HG02678 (cell line): ENCODE data around the gene TMEM94.
"Not testable (repeated sequence)": the region's sequence is repeated elsewhere in the genome, so short reads cannot be mapped to it uniquely, and the experiment has no call there.

Source experiments
- ATAC-seq: cut with Tn5 transposase; IDR thresholded peaks from one replicate; pipeline ENCODE4 v1.9.1; 2021; ENCODE audit warnings: mild to moderate bottlenecking, moderate library complexity; ENCODE audit not compliant: unreplicated experiment

The TMEM94 gene

GRCh38 chr17:75456417-75457046, at the start of gene TMEM94:
Gene TMEM94 (plus strand): TSS chr17:75456635. CDS start chr17:75471906, 15,271 bp downstream.
- ATAC-seq, result peak; percentile 91

DNA sequence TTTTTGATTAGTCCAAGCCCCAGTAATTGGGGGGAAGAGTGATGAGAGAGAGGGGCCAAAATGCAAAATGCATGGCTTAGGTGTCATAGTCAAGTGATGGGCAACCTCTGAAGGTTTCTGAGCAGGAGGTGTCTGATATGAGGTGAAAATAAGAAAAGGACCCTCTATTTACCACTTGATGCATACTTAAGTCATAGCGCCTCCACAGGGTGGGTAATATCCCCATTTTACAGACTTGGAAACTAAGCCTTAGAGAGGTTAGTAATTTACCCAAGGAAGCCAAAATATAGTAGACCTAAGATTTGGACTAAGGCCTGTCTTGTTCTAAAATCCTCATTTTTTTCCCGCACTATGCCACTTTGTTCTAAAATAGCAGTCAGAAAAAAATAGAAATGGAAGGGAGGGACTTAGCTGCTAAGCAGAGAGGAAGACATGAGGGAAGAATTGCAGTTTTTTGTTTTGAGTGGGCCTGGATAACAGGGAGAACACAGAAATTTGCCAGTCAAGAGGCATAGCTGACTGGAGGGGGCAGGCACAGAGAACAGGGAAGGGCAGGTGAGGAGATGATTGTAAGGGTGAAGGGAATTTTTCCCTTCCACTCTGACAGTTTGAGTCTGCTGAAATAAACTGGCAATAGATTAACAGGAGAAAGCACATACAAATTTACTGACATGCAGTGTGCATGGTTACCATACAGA, 48.6 kb upstream of the TMEM94 start:
- no peak for ATAC-seq

DNA sequence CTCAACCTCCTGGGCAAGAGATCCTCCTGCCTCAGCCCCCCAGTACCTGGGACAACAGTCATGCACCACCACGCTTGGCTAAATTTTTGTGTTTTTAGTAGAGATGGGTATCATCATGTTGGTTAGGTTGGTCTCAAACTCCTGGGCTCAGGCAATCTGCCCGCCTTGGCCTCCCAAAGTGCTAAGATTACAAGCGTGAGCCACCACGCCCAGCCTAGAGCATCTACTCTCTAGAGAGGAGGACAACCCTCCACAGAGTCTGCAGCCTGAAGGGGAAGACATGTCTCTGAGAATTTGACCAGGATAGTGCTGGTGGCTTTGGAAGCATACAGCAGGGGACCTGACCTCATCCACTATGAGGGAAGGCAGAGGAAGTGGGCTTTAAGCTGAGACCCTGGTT, 46.3 kb upstream of the TMEM94 start:
- no peak for ATAC-seq

DNA sequence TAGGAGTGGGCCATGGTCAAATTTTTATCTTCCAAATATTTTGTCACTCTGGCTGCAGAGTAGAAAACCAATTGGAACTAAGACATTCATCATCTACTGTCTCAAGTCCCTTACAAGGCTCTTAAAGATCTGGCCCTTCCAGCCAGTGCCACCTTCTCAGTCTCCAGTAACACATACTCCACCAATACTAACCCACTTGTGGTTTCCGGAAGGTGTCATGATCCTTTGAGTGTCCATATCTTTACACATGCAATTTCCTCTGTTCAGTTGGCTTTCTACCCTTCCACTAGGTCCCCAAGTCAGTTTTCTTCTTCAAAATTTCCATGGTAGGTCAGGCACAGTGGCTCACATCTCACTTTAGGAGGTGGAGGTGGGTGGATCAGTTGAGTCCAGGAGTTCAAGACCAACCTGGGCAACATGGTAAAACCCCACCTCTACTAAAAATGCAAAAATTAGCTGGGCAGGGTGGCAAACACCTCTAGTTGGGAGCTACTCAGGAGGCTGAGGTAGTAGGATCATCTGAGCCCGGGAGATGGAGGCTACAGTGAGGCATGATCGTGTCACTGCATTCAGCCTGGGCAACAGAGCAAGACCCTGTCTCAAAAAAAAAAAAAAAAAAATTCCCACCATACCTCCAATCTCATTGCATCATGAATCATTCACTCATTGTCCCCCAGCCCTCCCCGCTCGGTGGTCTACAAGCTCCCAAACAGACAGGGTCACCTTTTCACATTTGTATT, 44.9 kb upstream of the TMEM94 start:
- ATAC-seq, result no peak

DNA sequence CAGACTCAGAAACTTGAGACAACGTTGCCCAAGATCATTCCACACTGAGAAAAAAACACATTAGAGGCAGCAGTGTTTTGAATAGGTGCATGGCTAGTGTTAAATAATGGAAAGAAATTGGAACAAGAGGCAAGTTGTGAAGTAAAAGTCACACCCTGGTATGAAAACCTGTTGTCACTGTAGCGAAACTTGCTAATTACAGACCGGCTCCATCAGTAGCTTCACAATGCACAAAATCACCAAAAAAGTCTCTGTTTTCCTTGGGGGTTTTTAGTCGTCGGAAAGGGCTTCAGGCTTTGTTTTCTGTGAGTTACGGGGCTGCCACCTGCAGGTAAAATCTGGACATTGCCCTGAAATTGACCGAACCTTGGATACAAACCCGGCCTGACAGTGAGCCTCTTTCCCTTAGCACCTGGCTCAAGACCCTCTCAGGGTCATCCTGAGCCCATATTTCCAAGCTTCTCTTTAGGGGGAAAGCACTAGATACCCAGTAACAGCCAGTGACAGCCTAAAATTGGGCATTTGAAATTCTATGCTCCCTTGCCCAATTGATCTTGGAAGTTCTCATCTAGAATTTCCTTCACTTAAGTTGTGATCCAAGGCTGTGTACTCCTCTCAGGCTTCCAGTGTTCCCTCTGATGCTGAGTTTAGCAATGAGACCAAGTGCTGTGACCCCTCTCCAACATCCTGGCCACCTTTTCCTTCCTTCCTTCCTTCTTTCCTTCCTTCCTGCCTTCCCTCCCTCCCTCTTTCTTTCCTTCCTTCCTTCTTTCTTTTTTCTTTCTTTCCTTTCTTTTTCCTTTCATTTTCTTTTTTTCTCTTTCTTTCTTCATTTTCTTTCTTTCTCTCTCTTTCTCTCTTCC, 43.7 kb upstream of the TMEM94 start:
- ATAC-seq, result no peak

GRCh38 chr17:75414488-75414887, 41.9 kb upstream of the TMEM94 start:
- no peak for ATAC-seq

- no peak for ATAC-seq
Observed at GRCh38 chr17:75416006-75416405, 40.4 kb upstream of the TMEM94 start.

DNA sequence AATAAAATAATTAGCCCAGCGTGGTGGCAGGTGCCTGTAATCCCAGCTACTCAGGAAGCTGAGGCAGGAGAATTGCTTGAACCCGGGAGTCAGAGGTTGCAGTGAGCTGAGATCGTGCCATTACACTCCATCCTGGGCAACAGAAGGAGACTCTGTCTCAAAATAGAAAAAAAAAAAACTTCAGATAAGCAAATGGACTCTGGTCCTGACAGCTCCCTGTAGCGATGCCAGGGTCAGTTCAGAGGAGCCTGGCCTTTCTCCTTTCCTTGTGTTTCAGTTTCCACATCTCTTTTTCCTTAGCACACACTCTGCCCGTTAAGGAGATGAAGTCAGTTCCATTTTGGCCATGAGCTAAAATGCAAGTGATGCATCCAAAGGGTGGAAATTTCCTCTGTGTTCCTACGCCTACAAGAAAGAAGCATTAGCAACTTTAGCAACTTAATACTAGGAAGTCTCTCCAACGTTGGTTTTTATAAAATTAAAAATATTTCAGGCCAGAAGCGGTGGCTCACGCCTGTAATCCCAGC, 39.3 kb upstream of the TMEM94 start:
- no peak for ATAC-seq

GRCh38 chr17:75418531-75418930, 37.9 kb upstream of the TMEM94 start:
- no peak for ATAC-seq

- no peak for ATAC-seq
Observed at GRCh38 chr17:75428543-75429469, 27.6 kb upstream of the TMEM94 start.

DNA sequence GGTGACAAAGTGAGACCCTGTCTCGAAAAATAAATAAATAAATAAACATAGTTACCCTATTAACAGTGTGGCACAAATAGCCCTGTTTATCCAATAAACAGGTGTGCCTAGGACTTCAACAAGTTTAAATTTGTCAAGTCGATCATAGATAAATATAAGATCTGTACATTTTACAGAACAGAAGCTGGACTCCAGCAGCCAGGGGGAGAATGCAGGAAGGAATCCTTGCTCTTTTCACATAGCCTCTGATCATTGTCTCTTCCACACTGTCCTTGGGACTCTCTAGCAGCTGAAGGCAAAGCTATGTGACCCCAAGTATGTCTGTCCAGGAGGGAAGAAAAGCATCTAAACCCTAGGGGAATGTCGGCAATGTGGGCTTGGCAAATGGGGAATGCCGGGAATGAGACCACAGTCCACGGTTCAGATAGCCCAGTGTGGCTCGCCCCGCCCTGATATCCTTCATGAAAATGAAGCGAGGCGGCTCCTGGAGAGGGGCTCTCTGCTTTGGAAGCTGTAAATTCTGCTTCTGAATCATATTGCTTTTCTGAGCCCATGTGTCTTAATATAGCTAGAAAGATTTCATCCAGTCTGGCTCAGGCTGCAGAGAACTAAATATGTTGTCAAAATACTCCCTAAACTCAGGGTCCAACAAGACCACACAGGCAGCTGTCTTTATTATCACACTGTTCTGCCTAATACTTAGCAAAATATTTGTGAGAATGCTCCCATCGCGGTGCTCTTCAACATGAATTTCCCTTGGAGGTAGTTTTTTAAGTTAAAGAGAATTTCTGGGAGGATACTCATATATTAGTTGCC, 26.1 kb upstream of the TMEM94 start:
- ATAC-seq, result no peak

DNA sequence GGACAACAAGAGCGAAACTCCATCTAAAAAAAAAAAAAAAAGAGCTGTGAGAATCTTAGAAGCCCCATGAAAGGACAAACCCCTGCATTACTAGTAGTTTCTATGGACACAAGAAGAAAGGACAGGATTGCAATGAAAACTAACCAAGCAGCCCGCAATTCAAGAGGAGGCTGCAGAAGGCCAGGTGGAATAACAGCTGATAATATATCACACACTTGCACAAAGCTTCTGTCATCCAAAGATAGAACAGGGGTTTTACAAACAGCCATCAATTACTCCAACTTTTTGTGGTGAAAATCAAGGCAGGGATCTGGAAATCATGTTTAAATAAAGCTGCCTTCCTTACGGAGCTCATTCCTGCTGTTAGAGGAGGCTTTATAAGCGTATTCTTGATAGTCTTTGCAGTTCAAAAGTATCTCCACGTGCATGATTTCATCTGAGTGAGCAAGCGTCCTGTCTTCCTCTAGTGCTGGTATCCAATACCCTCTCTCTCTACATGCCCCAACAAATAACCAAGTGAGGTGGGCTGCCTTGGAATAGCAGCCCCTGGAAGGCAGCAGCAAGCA, 23.1 kb upstream of the TMEM94 start:
- no peak for ATAC-seq

GRCh38 chr17:75434433-75434832, 22.0 kb upstream of the TMEM94 start:
- not testable (repeated sequence) for ATAC-seq

DNA sequence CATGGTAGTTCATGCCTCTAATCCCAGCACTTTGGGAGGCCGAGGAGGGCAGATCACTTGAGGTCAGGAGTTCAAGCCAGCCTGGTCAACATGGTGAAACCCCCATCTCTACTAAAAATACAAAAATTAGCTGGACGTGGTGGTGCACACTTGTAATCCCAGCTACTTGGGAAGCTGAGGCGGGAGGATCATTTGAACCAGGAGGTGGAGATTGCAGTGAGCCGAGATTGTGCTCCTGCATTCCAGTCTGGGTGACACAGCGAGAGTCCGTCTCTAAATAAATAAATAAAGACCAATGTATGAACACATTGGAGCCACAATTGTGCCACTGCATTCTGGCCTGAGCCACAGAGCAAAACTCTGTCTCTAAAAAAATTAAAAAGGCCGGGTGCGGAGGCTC, 19.0 kb upstream of the TMEM94 start:
- ATAC-seq, result not testable (repeated sequence)

GRCh38 chr17:75439287-75439686, 17.1 kb upstream of the TMEM94 start:
- ATAC-seq, result no peak

- no peak for ATAC-seq
Observed at GRCh38 chr17:75440738-75441448, 15.5 kb upstream of the TMEM94 start.

DNA sequence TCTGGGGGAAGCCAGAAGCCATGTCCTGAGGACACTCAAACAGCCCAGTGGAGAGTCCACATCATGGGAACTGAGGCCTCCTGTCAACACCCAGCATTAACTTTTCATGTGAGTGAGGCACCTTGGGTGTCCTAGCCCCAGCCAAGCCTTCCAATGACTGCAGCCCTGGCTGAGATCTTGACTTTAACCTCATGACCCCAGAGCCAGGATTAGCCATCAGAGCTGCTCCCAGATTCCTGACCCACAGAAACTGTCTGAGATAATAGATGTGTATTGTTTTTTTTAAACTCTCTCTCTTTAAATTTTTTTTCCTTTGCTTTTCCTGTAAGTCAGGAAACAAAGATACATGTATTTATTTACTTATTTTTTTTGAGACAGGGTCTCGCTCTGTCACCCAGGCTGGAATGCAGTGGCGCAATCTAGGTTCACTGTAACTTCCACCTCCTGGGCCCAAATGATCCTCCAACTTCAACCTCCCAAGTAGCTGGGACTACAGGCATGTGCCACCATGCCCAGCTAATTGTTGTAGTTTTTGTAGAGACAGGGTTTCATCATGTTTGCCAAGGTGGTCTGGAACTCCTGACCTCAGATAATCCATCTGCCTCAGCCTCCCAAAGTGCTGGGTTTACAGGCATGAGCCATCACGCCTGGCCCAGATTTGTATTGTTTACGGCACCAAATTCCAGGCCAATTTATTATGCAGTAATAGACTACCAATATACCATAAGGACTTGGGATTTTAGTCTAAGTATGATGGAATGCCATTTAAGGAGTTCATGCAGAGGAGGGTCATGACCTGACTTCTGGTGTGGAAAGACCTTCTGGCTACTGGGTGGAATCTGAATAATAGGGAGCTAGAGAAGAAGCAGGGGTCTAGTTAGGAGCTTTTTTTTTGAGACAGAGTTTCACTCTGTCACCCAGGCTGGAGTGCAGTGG, 14.0 kb upstream of the TMEM94 start:
- no peak for ATAC-seq
